ENCODE data around the gene KIAA0232. TPM values are rescaled to one million over a fixed set of nuclear protein-coding genes. Genes with fewer than 3 reads are reported as not detected.
"Not testable (repeated sequence)": the region's sequence is repeated elsewhere in the genome, so short reads cannot be mapped to it uniquely, and the experiment has no call there.

Gene KIAA0232
- total RNA-seq, 6 experiments from 2014 or later: 12.0 to 23.8 (median 16.5) TPM

DNA sequence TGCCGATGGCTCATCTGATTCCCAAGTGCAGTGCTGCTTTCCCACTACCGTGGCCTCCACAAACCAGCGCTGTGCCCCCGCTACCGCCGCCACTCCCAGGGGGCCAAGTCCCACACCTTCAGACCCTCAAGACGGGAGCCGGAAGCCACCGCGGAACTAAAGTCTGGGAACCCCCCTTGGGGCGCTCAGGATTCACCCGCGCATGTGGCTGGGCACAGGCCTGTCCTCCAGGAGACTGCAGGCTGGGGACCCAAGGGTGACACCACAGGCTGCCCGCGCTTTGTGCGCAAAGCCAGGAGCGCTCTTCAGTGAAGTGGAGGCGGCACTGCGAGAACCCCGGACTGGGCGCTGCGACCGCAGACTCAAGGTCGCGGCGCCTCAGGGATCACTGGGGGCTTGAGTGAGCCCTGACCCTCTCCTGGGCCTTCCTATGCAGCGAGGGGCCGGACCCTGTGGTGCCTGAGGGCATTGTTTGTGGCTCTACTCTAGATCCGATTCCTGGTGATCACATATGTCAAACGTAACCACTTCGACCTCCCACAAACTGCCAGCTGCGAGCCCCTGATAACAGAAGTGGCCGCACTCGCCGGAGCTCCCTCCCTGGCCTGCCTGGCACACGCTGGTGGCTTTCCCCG is 106.7 kb downstream of the KIAA0232 start:
- Histone ChIP-seq H3K4me1 (peaks cover 2 to 50% (median 19%) of the 10 kb centered on the region in 4 donors), H3K36me3 (no peaks in the 10 kb centered on the region), H3K4me3 (no peak overlapping the region), H3K27ac (no peak overlapping the region), H3K9me3 (no peaks in the 10 kb centered on the region), H3K27me3 (no peaks in the 10 kb centered on the region)
- no peak for TF ChIP-seq POLR2A (IDR thresholded peaks at IDR 0.05)
- DNase-seq (no peak), ATAC-seq (no peak)
- 73% methylated on average over 3 of the region's 37 CpGs for WGBS (ENCODE audit: insufficient coverage, low coverage, low lambda C conversion rate, missing lambda C conversion rate)
- intact Hi-C loops (cut with DNase I): no loop called here

DNA sequence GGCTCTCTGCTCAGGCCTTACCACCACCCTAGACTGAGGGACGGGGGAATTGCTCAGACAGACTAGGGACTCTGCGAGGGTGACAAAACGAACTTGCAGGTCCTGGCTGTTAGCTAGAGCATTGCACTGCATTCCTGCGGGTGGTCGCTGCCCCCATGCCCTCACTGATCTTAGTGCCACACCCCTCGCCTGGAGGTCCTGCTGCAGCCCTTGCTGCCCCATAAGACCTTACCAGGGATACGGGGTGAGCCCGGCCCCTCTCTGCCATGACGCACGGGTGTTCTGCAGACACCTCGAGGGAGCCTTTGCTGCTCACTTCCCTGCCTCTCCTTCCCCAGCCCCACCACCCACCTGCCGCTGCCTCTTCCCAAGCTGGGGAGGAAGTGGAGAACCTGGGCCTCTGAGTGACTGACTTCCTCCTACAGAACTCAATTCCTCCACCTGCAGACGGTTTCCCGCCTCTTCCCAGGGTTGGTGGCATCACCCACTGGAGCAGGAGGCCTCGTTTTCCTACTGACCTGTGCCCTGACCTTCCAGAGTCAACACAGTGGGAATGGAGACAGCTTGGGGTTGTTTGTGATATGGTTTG is 107.3 kb downstream of the KIAA0232 start:
- peak overlapping the region in 1 of 3 donors; percentile 87 for H3K27ac ChIP-seq
- WGBS (ENCODE audit: insufficient coverage, low coverage, low lambda C conversion rate, missing lambda C conversion rate): no CpG with 5 or more reads among the region's 15 CpGs
- H3K4me1 ChIP-seq: peaks cover 2 to 55% (median 22%) of the 10 kb centered on the region in 4 donors
- no peaks in the 10 kb centered on the region for H3K9me3 ChIP-seq
- TF ChIP-seq, protein P1, sequence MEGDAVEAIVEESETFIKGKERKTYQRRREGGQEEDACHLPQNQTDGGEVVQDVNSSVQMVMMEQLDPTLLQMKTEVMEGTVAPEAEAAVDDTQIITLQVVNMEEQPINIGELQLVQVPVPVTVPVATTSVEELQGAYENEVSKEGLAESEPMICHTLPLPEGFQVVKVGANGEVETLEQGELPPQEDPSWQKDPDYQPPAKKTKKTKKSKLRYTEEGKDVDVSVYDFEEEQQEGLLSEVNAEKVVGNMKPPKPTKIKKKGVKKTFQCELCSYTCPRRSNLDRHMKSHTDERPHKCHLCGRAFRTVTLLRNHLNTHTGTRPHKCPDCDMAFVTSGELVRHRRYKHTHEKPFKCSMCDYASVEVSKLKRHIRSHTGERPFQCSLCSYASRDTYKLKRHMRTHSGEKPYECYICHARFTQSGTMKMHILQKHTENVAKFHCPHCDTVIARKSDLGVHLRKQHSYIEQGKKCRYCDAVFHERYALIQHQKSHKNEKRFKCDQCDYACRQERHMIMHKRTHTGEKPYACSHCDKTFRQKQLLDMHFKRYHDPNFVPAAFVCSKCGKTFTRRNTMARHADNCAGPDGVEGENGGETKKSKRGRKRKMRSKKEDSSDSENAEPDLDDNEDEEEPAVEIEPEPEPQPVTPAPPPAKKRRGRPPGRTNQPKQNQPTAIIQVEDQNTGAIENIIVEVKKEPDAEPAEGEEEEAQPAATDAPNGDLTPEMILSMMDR (IDR thresholded peaks at IDR 0.05): no peak
- no peak for TF ChIP-seq POLR2A (IDR thresholded peaks at IDR 0.05)
- H3K36me3 ChIP-seq: no peaks in the 10 kb centered on the region
- DNase-seq (no peak), ATAC-seq (no peak)
- intact Hi-C loops (cut with DNase I): no loop called here
- no peaks in the 10 kb centered on the region for H3K27me3 ChIP-seq
- H3K4me3 ChIP-seq: no peak overlapping the region

DNA sequence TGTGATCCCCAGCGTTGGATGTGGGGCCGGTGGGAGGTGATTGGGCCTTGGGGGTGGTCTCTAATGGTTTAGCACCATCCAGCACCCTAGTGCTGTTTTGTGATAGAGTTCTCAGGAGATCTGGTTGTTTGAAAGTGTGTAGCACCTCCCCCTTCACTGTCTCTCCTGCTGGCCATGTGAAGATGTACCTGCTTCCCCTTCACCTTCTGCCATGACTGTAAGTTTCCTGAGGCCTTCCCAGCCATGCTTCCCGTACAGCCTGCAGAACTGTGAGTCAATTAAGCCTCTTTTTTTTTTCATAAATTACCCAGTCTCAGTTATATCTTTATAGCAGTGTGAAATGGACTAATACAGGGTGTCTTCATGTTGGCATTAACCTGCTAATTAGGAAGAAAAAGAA is 107.8 kb downstream of the KIAA0232 start:
- intact Hi-C loops (cut with DNase I): no loop called here
- Histone ChIP-seq H3K9me3 (no peaks in the 10 kb centered on the region), H3K27ac (peak overlapping the region in 1 of 3 donors; percentile 87), H3K27me3 (no peaks in the 10 kb centered on the region), H3K36me3 (no peaks in the 10 kb centered on the region), H3K4me1 (peaks cover 2 to 55% (median 22%) of the 10 kb centered on the region in 4 donors), H3K4me3 (no peak overlapping the region)
- DNase-seq (no peak), ATAC-seq (no peak)
- 85% methylated on average over 1 of the region's 3 CpGs for WGBS (ENCODE audit: insufficient coverage, low coverage, low lambda C conversion rate, missing lambda C conversion rate)
- TF ChIP-seq POLR2A (IDR thresholded peaks at IDR 0.05): no peak
- TF ChIP-seq, protein P1 (IDR thresholded peaks at IDR 0.05): no peak

DNA sequence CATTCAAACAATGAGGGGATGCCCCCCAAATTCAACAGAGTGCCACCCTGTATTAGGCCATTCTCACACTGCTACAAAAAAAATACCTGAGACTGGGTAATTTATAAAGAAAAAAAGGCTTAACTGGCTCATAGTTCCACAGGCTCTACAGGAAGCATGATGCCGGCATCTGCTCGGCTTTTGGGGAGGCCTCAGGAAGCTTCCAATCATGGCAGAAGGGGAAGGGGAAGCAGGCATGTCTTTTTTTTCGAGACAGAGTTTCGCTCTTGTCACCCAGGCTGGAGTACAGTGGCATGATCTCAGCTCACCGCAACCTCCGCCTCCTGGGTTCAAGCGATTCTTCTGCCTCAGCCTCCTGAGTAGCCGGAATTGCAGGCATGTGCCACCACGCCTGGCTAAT is 108.4 kb downstream of the KIAA0232 start:
- 97% methylated on average over 4 of the region's 9 CpGs for WGBS (ENCODE audit: insufficient coverage, low coverage, low lambda C conversion rate, missing lambda C conversion rate)
- Histone ChIP-seq H3K4me1 (peaks cover 2 to 48% (median 18%) of the 10 kb centered on the region in 4 donors), H3K27ac (peak overlapping the region in 2 of 3 donors; percentile 52 to 87)
- ATAC-seq; intact Hi-C loops (cut with DNase I); DNase-seq; H3K4me3 ChIP-seq; H3K36me3 ChIP-seq; H3K27me3 ChIP-seq; H3K9me3 ChIP-seq: not testable (repeated sequence)

DNA sequence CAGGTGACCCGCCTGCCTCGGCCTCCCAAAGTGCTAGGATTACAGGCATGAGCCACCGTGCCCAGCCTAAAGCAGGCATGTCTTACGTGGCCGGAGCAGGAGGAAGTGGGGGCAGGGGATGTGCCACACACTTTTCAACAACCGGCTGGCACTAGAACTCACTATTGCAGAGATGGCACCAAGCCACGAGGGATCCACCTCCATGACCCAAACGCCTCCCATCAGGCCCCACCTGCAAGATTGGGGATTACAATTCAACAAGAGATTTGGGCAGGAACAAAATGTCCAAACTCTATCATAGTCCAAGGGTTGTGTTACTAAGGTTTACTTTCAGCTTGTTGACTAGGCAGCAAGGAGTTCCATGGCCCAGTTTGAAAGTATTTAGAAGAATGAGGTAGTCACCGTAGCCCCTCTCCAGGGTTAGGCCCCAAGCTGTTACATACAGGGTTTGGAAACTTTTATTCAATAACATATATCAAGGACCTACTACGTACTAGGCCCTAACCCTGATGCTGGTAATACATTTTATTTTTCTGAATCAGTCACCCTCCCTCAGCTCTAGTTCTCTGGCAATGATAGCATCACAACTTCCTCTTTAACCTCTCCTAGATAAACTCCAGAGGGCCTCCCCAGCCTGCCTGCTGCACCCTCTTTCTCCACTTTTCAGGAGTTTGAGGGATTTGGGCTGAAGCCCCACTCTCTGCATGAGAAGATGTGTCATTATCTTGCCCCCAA is 109.1 kb downstream of the KIAA0232 start:
- Histone ChIP-seq H3K27ac (peak overlapping the region; percentile 10 to 87 (median 86)), H3K4me3 (peak overlapping the region in 2 of 3 donors; percentile 12 to 25)
- peak; percentile 27 to 61 (median 58) for ATAC-seq

More for the DNA sequence above, 109.1 kb downstream of the KIAA0232 start:
- DNase-seq: peak; percentile 68 to 95 (median 88)
- TF ChIP-seq, protein P1 (IDR thresholded peaks at IDR 0.05): no peak
- no peak for TF ChIP-seq POLR2A (IDR thresholded peaks at IDR 0.05)
- Histone ChIP-seq H3K9me3 (no peaks in the 10 kb centered on the region), H3K27me3 (no peaks in the 10 kb centered on the region), H3K36me3 (no peaks in the 10 kb centered on the region), H3K4me1 (peaks cover 2 to 42% (median 18%) of the 10 kb centered on the region in 4 donors)
- intact Hi-C loops (cut with DNase I): no loop called here
- 33% methylated on average over 6 of the region's 10 CpGs for WGBS (ENCODE audit: insufficient coverage, low coverage, low lambda C conversion rate, missing lambda C conversion rate)

All from right lobe of liver (tissue), 6 donors.